H1 (cell line): ENCODE measurements around the gene AFF4.

Source experiments
- CREB1 ChIP-seq: IDR thresholded peaks from 2 replicates; pipeline ENCODE4 v1.6.1; 2012; ENCODE audit warnings: inconsistent platforms
- CTCF ChIP-seq, 3 experiments: IDR thresholded peaks; 1 replicate in 2 of 3; 2 replicates in 1 of 3; pipeline versions ENCODE4 v1.5.1 to v1.6.1; 2011; ENCODE audit warnings: low read length in 3 of 3, mild to moderate bottlenecking in 3 of 3, inconsistent platforms in 2 of 3, low read depth in 1 of 3, moderate library complexity in 1 of 3; ENCODE audit not compliant: insufficient read depth in 1 of 3; ENCODE audit errors: control extremely low read depth in 1 of 3
- JUN ChIP-seq: IDR thresholded peaks from 2 replicates; pipeline ENCODE4 v1.6.1; 2011; ENCODE audit warnings: low read depth, mild to moderate bottlenecking, improper control_type of control experiment, low read length
- RAD21 ChIP-seq, 2 experiments: IDR thresholded peaks in 1 of 2; conservative IDR thresholded peaks in 1 of 2; 2 replicates each; pipeline ENCODE4 v1.6.1; 2011; ENCODE audit warnings: low read depth in 2 of 2, low read length in 2 of 2, improper control_type of control experiment in 1 of 2, inconsistent platforms in 1 of 2, mild to moderate bottlenecking in 1 of 2, moderate library complexity in 1 of 2
- RFX5 ChIP-seq: IDR thresholded peaks from 2 replicates; pipeline ENCODE4 v1.6.1; 2011; ENCODE audit warnings: low read depth, low read length, improper control_type of control experiment, borderline replicate concordance
- SP1 ChIP-seq: IDR thresholded peaks from 2 replicates; pipeline ENCODE4 v1.6.1; 2011; ENCODE audit warnings: low read depth, low read length
- SP2 ChIP-seq: IDR thresholded peaks from 2 replicates; pipeline ENCODE4 v1.6.1; 2012; ENCODE audit warnings: mild to moderate bottlenecking, low read length, inconsistent platforms

GRCh38 chr5:132877938-132878337, 85.5 kb downstream of the AFF4 start:
- TF ChIP-seq RAD21 (IDR thresholded peaks at IDR 0.05 in 1 of 2, conservative IDR thresholded peaks at IDR 0.05 in 1 of 2; ENCODE audit: low read depth in 2 of 2, low read length in 2 of 2) (no peak), CTCF (IDR thresholded peaks at IDR 0.05; ENCODE audit: control extremely low read depth in 1 of 3, insufficient read depth in 1 of 3, low read depth in 1 of 3, low read length in 3 of 3) (no peak), SP1 (no peak), RFX5 (no peak), SP2 (no peak), CREB1 (no peak), JUN (no peak)
